K562 (cell line): ENCODE measurements around the gene OPN1LW. TPM values are rescaled to one million over a fixed set of nuclear protein-coding genes. Genes with fewer than 3 reads are reported as not detected.
A peak's percentile ranks its signal among the peaks of the same experiment; 100 is the strongest.

Experiments used
- BRD9 ChIP-seq: fragments of 450-650 bp; IDR thresholded peaks from 2 replicates; pipeline ENCODE4 v1.6.1; 2018; ENCODE audit warnings: low read depth; ENCODE audit not compliant: partially characterized antibody
- FOSL1 ChIP-seq: fragments of 200-800 bp; sonication (Bioruptor generic); conservative IDR thresholded peaks from 2 replicates; pipeline ENCODE4 v1.6.1; 2016; ENCODE audit warnings: missing genetic modification characterization, missing compliant biosample characterization
- KDM5B ChIP-seq: fragments of 200-600 bp; sonication (generic); IDR thresholded peaks from 2 replicates; pipeline ENCODE4 v1.6.1; 2012; ENCODE audit warnings: low read depth, mild to moderate bottlenecking, moderate library complexity, low read length, control low read depth, inconsistent platforms; ENCODE audit not compliant: insufficient replicate concordance
- PHB2 ChIP-seq: fragments of 450-650 bp; IDR thresholded peaks from 2 replicates; pipeline ENCODE4 v1.6.1; 2017; ENCODE audit warnings: low read depth
- RB1 ChIP-seq: fragments of 450-650 bp; IDR thresholded peaks from 2 replicates; pipeline ENCODE4 v1.6.1; 2017; ENCODE audit warnings: low read depth, mild to moderate bottlenecking
- SOX6 ChIP-seq: fragments of 450-650 bp; IDR thresholded peaks from 2 replicates; pipeline ENCODE4 v1.6.1; 2014; ENCODE audit warnings: mild to moderate bottlenecking
- SRF ChIP-seq, 2 experiments: fragments of 250-450, 450-650 bp in 1 of 2; sonication (Bioruptor Pico) in 1 of 2; sonication (generic) in 1 of 2; formaldehyde crosslinking; IDR thresholded peaks; 2 replicates each; pipeline versions ENCODE4 v1.5.0 to v1.5.1; 2020 to 2022; ENCODE audit warnings: mild to moderate bottlenecking in 1 of 2, missing genetic modification reagents in 1 of 2
- TAF9B ChIP-seq: fragments of 450-650 bp; IDR thresholded peaks from 2 replicates; pipeline ENCODE4 v1.6.1; 2018; ENCODE audit warnings: mild to moderate bottlenecking; ENCODE audit not compliant: partially characterized antibody
- ZBTB5 ChIP-seq: fragments of 450-650 bp; IDR thresholded peaks from 2 replicates; pipeline ENCODE4 v1.6.1; 2017; ENCODE audit warnings: antibody characterized with exemption
- ZNF124 ChIP-seq: sonication (generic); formaldehyde crosslinking; IDR thresholded peaks from 2 replicates; pipeline ENCODE4 v1.8.1; 2022; ENCODE audit warnings: missing genetic modification reagents
- ZNF609 ChIP-seq: sonication (generic); formaldehyde crosslinking; IDR thresholded peaks from 2 replicates; pipeline ENCODE4 v1.8.1; 2023; ENCODE audit warnings: missing genetic modification reagents, mild to moderate bottlenecking, borderline replicate concordance
- ZNF778 ChIP-seq: fragments of 450-650 bp; formaldehyde crosslinking; IDR thresholded peaks from 2 replicates; pipeline ENCODE4 v1.4.0; 2020; ENCODE audit warnings: mild to moderate bottlenecking, moderate library complexity
- polyA plus RNA-seq, 8 experiments: library from polyadenylated mRNA; depleted of rRNA in 4 of 8; stranded (reverse) in 5 of 8; unstranded in 3 of 8; fragments of >200 nt; fragmentation: Nextera tagmentation in 2 of 8; fragmentation: Illumina TruSeq in 1 of 8; extraction: Ambion mirVana in 2 of 8; extraction: Trizol in 1 of 8; gene quantifications; 2 replicates each; pipeline versions ENCODE4 v1.2.1 to v1.2.3, GENCODE V29; 2011 to 2014; ENCODE audit warnings: inconsistent platforms in 1 of 8, missing spikeins in 1 of 8
- total RNA-seq, 7 experiments: library from RNA; depleted of rRNA in 6 of 7; stranded (reverse); fragments of >200 nt in 6 of 7; fragmentation: Illumina TruSeq in 2 of 7; extraction: Trizol in 2 of 7; gene quantifications; 2 replicates each; pipeline versions ENCODE4 v1.2.1 to v1.2.3, GENCODE V29; 2011 to 2021; ENCODE audit warnings: low replicate concordance in 1 of 7

OPN1LW gene
- total and polyA plus RNA-seq, 9 of the 15 experiments (the other 6 are each of a cell fraction or from before 2014, with no cell fraction given): 0.04 TPM; not detected in 8

GRCh38 chrX:154136627-154137161, 7.3 kb upstream of the OPN1LW start (continued):
- TF ChIP-seq SRF (CRISPR knock-in tag; IDR thresholded peaks at IDR 0.05) (peak in 1 of 2 experiments; percentile 76; a peak in 2 of 4 replicates), SOX6 (0 out of 2 replicates have a peak, but pooled peaks have one; percentile 27), FOSL1 (tag) (no peak), KDM5B (no peak), ZNF124 (no peak), ZNF609 (CRISPR knock-in tag) (no peak), ZNF778 (no peak), ZBTB5 (no peak), RB1 (peak; percentile 87), PHB2 (no peak), TAF9B (no peak), BRD9 (peak; percentile 47)
